Hair follicle dermal papilla cell (primary cell): ENCODE measurements around the gene HNRNPDL. TPM values are rescaled to one million over a fixed set of nuclear protein-coding genes. Genes with fewer than 3 reads are reported as not detected.

Source experiments
- small RNA-seq: library from RNA; depleted of rRNA; stranded (forward); fragments of <200 nt; gene quantifications from one replicate; pipeline ENCODE3, GENCODE V24; 2012
- total RNA-seq: library from RNA; depleted of rRNA; stranded (reverse); fragments of >200 nt; gene quantifications from 2 replicates; pipeline ENCODE4 v1.2.3, GENCODE V29; 2012

Gene HNRNPDL
- 109 and 116 TPM in 2 replicates for total RNA-seq

GRCh38 chr4:82430193-82430963, at the start of gene HNRNPDL, which contains the start of gene ENOPH1:
HNRNPDL (minus strand) TSS chr4:82430462; CDS start chr4:82429690, 772 bp downstream.
ENOPH1 (plus strand) TSS chr4:82430590; CDS start chr4:82430830, 240 bp downstream.

GRCh38 chr4:82373816-82374625, 56.2 kb downstream of the HNRNPDL start, which contains the start of gene HNRNPD:
HNRNPD (minus strand) TSS chr4:82373991; CDS start chr4:82373678, 313 bp downstream.

Small RNA genes within 50 kb of the gene (small RNA-seq; reads per million reads assigned to genes)
- not detected for gene RF00150

Other genes with a start within 250 kb of the HNRNPDL start
- 16.5 and 16.9 TPM in 2 replicates for gene HNRNPD, start 56.5 kb downstream of the HNRNPDL start, total RNA-seq
- gene ENOPH1, start 128 bp upstream of the HNRNPDL start, total RNA-seq = 25.6 and 26.1 TPM in 2 replicates
- gene TMEM150C, start 131.5 kb upstream of the HNRNPDL start, total RNA-seq = 2.2 and 3.6 TPM in 2 replicates